ENCODE measurements around the gene CD38.

DNA sequence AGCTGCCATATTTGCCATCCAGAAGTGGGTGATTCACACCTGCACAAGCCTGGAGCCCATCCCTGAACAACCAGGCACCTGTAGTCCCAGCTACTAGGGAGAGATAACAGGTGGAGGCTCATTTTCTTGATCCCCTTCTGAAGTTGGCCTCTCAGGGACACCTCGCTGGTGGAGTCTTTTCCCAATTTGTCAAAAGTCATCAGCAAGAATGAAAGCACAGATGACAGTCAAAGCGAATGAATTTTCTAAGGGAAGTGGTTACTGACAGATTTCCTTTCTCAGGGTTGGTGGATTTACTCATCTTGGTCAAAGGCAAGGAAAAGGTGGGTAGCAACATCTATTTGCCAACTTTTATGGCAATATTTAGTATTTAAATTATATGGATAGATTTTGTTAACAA is 123.9 kb downstream of the CD38 start:
- no peak for TF ChIP-seq EZH2phosphoT487 (IDR thresholded peaks at IDR 0.05; ENCODE audit: borderline replicate concordance, low read length)
- TF ChIP-seq, protein P1, sequence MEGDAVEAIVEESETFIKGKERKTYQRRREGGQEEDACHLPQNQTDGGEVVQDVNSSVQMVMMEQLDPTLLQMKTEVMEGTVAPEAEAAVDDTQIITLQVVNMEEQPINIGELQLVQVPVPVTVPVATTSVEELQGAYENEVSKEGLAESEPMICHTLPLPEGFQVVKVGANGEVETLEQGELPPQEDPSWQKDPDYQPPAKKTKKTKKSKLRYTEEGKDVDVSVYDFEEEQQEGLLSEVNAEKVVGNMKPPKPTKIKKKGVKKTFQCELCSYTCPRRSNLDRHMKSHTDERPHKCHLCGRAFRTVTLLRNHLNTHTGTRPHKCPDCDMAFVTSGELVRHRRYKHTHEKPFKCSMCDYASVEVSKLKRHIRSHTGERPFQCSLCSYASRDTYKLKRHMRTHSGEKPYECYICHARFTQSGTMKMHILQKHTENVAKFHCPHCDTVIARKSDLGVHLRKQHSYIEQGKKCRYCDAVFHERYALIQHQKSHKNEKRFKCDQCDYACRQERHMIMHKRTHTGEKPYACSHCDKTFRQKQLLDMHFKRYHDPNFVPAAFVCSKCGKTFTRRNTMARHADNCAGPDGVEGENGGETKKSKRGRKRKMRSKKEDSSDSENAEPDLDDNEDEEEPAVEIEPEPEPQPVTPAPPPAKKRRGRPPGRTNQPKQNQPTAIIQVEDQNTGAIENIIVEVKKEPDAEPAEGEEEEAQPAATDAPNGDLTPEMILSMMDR (conservative IDR thresholded peaks at IDR 0.05; ENCODE audit: low read depth, low read length): no peak
